Sciatic nerve (tissue), 2 donors: Measurements from ENCODE around the gene RUNDC3A. TPM values are rescaled to one million over a fixed set of nuclear protein-coding genes. Genes with fewer than 3 reads are reported as not detected.
"Not testable (repeated sequence)": the region's sequence is repeated elsewhere in the genome, so short reads cannot be mapped to it uniquely, and the experiment has no call there.

Source experiments
- ATAC-seq: fragments of 200-7000 bp; cut with Tn5 transposase; one replicate; pipeline ENCODE4 v1.9.1; 2020; ENCODE audit warnings: mild to moderate bottlenecking, moderate library complexity
- DNase-seq: peaks from one replicate; pipeline ENCODE4 v3.0.0-alpha.2; 2020; ENCODE audit warnings: low spot score
- intact Hi-C: fragments of 100-400 bp; cut with DNase I; formaldehyde crosslinking; loops from one replicate; pipeline ENCODE4 v1.14.2; 2022
- total RNA-seq: library from RNA; stranded (reverse); fragmentation: NEBNext Ultra II Directional; extraction: Animal tissue kit (Norgen Biotek cat#: 25700); gene quantifications from one replicate; pipeline ENCODE4 v1.2.1, GENCODE V29; 2021
- donor health status: DM: no; HTN: no; CAD: no.
- donor health status: DM: no; HTN: no; CAD: no.

RUNDC3A gene
- total RNA-seq, 1 donor from 2014 or later: 2.9 TPM

GRCh38 chr17:44314869-44315661 is 6.7 kb downstream of the RUNDC3A start:
- no peak for ATAC-seq
- intact Hi-C loops: loop anchor here (5.0 kb wide), 1 partner anchor 1238 kb away; no protein-coding TSS in a partner anchor

GRCh38 chr17:44315760-44316731 is 7.6 kb downstream of the RUNDC3A start:
- ATAC-seq (no peak), DNase-seq (no peak)
- intact Hi-C loops: no loop called here

More at GRCh38 chr17:44314869-44315661, 6.7 kb downstream of the RUNDC3A start:
- DNase-seq: no peak

GRCh38 chr17:44317545-44317944 is 9.1 kb downstream of the RUNDC3A start:
- intact Hi-C loops: no loop called here
- DNase-seq: no peak
- ATAC-seq: no peak

- DNase-seq (no peak), ATAC-seq (no peak)
- intact Hi-C loops: no loop called here
Observed at GRCh38 chr17:44318077-44318892, 9.9 kb downstream of the RUNDC3A start.

GRCh38 chr17:44320066-44320465 is 11.7 kb downstream of the RUNDC3A start:
- no peak for ATAC-seq
- intact Hi-C loops: no loop called here
- DNase-seq: no peak

- intact Hi-C loops: no loop called here
- ATAC-seq (no peak), DNase-seq (no peak)
Observed at GRCh38 chr17:44321246-44322120, 13.1 kb downstream of the RUNDC3A start.

- ATAC-seq (no peak), DNase-seq (no peak)
- intact Hi-C loops: no loop called here
Observed at GRCh38 chr17:44322236-44322895, 14.0 kb downstream of the RUNDC3A start.

- DNase-seq (no peak), ATAC-seq (no peak)
- intact Hi-C loops: no loop called here
Observed at GRCh38 chr17:44323359-44324091, 15.1 kb downstream of the RUNDC3A start.

GRCh38 chr17:44324092-44324570 is 15.7 kb downstream of the RUNDC3A start:
- ATAC-seq: no peak
- intact Hi-C loops: no loop called here
- no peak for DNase-seq

- ATAC-seq (peak; percentile 92), DNase-seq (peak; percentile 97)
- intact Hi-C loops: no loop called here
Observed at GRCh38 chr17:44324571-44325275, 16.3 kb downstream of the RUNDC3A start, which contains the start of gene SLC25A39. Gene SLC25A39 (minus strand): TSS chr17:44324823. CDS start chr17:44323562, 1,261 bp downstream.

GRCh38 chr17:44326861-44327444 is 18.6 kb downstream of the RUNDC3A start:
- intact Hi-C loops: loop anchor here (2.0 kb wide), 1 partner anchor 116 kb away; no protein-coding TSS in a partner anchor
- DNase-seq: peak; percentile 97
- ATAC-seq: peak; percentile 93

GRCh38 chr17:44327715-44328449 is 19.5 kb downstream of the RUNDC3A start:
- intact Hi-C loops: loop anchor here (2.0 kb wide), 1 partner anchor 117 kb away; no protein-coding TSS in a partner anchor
- DNase-seq (no peak), ATAC-seq (no peak)

GRCh38 chr17:44329516-44329915 is 21.1 kb downstream of the RUNDC3A start:
- intact Hi-C loops, ATAC-seq: not testable (repeated sequence)

GRCh38 chr17:44330263-44330662 is 21.9 kb downstream of the RUNDC3A start:
- intact Hi-C loops, DNase-seq, ATAC-seq: not testable (repeated sequence)

More at GRCh38 chr17:44329516-44329915, 21.1 kb downstream of the RUNDC3A start:
- DNase-seq: not testable (repeated sequence)
